ENCODE measurements around the gene ERLIN1. TPM values are rescaled to one million over a fixed set of nuclear protein-coding genes. Genes with fewer than 3 reads are reported as not detected.

ERLIN1 gene
- total RNA-seq, 1 experiment from 2014 or later, result 33.0 TPM

GRCh38 chr10:100192350-100192749 lies 6.5 kb upstream of the ERLIN1 start:
- Histone ChIP-seq H4K8ac (replicated peaks; ENCODE audit: insufficient read length, low read depth, low read length) (no peak overlapping the region), H3K27ac (ENCODE audit: insufficient read length, low read depth, low read length) (no peak overlapping the region), H4K20me1 (ENCODE audit: control insufficient read depth, insufficient read depth, insufficient read length) (no peaks in the 10 kb centered on the region), H3K9ac (ENCODE audit: extremely low read depth, insufficient read length, low read length) (no peak overlapping the region), H3K79me2 (ENCODE audit: insufficient read depth, low read length) (no peaks in the 10 kb centered on the region), H4K91ac (ENCODE audit: insufficient read length, low read depth, low read length) (no peak overlapping the region), H2AFZ (ENCODE audit: low read length) (no peak overlapping the region), H3K27me3 (ENCODE audit: insufficient read depth, low read length) (no peaks in the 10 kb centered on the region), H3K23ac (ENCODE audit: insufficient read length, low read depth, low read length) (no peak overlapping the region), H2BK12ac (ENCODE audit: insufficient read length, low read depth, low read length) (no peak overlapping the region), H4K5ac (ENCODE audit: insufficient read length, low read depth, low read length) (no peak overlapping the region), H3K56ac (ENCODE audit: insufficient read length, low read depth, low read length) (no peak overlapping the region), H2BK5ac (ENCODE audit: insufficient read length, low read length) (no peak overlapping the region), H3K14ac (ENCODE audit: insufficient read depth, low read length) (no peak overlapping the region), H2BK120ac (ENCODE audit: low read depth, low read length, poor library complexity, severe bottlenecking) (no peak overlapping the region), H2BK15ac (ENCODE audit: low read depth, low read length) (no peak overlapping the region), H3K4me1 (ENCODE audit: insufficient read depth, low read length) (no peaks in the 10 kb centered on the region), H3K23me2 (ENCODE audit: insufficient read length, low read depth, low read length, poor library complexity, severe bottlenecking) (no peaks in the 10 kb centered on the region), H3K79me1 (ENCODE audit: insufficient read depth, low read depth, low read length, poor library complexity, severe bottlenecking) (no peaks in the 10 kb centered on the region), H3K4me2 (ENCODE audit: insufficient read depth, insufficient read length, low read length) (no peak overlapping the region), H3K18ac (ENCODE audit: insufficient read length, low read depth, low read length) (no peak overlapping the region), H2BK20ac (ENCODE audit: low read depth, low read length, poor library complexity, severe bottlenecking) (no peak overlapping the region), H3K9me3 (ENCODE audit: control insufficient read depth, low read depth, low read length) (no peaks in the 10 kb centered on the region), H3K4ac (ENCODE audit: low read depth, low read length) (no peak overlapping the region), H3T11ph (ENCODE audit: low read length) (no peak overlapping the region), H2AK5ac (ENCODE audit: insufficient read length, low read length) (no peak overlapping the region)
- Mint-ChIP-seq H3K36me3 (ENCODE audit: insufficient read depth in 1 of 3, low read depth in 3 of 3) (peaks cover 14 to 60% (median 39%) of the 10 kb centered on the region in 3 experiments), H3K4me3 (no peak overlapping the region), H3K27me3 (ENCODE audit: low read depth) (no peaks in the 10 kb centered on the region), H3K9me3 (no peaks in the 10 kb centered on the region), H3K27ac (no peak overlapping the region), H3K4me1 (no peaks in the 10 kb centered on the region)
- no CpG with 5 or more reads among the region's 2 CpGs for whole genome bisulfite sequencing (ENCODE audit: extremely low coverage, insufficient read length, low lambda C conversion rate)
- DNase-seq, result no peak
- TF ChIP-seq, protein P1, sequence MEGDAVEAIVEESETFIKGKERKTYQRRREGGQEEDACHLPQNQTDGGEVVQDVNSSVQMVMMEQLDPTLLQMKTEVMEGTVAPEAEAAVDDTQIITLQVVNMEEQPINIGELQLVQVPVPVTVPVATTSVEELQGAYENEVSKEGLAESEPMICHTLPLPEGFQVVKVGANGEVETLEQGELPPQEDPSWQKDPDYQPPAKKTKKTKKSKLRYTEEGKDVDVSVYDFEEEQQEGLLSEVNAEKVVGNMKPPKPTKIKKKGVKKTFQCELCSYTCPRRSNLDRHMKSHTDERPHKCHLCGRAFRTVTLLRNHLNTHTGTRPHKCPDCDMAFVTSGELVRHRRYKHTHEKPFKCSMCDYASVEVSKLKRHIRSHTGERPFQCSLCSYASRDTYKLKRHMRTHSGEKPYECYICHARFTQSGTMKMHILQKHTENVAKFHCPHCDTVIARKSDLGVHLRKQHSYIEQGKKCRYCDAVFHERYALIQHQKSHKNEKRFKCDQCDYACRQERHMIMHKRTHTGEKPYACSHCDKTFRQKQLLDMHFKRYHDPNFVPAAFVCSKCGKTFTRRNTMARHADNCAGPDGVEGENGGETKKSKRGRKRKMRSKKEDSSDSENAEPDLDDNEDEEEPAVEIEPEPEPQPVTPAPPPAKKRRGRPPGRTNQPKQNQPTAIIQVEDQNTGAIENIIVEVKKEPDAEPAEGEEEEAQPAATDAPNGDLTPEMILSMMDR (conservative IDR thresholded peaks at IDR 0.05), result no peak
